ENCODE results near the gene IREB2.
"Not testable (repeated sequence)": the region's sequence is repeated elsewhere in the genome, so short reads cannot be mapped to it uniquely, and the experiment has no call there.

Gene IREB2

DNA sequence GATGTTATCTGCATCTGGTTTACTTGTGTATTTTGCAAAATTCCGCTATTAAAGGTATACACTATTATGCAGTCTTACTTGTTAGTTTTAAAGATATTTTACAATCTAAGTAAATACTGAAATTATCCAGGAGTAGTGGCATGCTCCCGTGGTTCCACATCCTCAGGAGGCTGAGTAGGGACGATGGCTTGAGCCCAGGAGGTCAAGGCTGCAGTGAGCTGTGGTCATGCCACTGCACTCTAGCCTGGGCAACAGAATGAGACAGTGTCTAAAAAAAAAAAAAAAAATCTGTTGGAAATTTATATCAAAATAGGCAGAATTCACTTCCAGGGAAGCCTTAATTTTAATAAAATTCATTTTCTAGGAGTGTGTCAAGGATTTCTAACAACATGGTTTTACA is 41.6 kb downstream of the IREB2 start:
- no peak for DNase-seq (ENCODE audit: low spot score)

DNA sequence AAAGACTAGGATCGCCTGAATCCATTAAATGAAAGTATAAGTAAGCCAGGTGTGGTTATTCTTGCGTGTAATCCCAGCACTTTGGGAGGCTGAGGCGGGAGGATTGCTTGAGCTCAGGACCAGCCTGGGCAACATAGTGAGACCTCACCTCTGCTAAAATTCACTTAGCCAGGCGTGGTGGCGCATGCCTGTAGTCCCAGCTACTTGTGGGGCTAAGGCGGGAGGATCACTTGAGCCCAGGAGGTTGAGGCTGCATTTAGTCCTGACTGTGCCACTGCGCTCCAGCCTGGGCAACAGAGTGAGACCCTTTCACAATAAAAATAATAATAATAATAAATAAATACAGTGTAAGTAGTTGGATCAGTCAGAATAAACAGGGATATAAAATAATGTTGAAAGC is 43.9 kb downstream of the IREB2 start:
- no peak for DNase-seq (ENCODE audit: low spot score)

DNA sequence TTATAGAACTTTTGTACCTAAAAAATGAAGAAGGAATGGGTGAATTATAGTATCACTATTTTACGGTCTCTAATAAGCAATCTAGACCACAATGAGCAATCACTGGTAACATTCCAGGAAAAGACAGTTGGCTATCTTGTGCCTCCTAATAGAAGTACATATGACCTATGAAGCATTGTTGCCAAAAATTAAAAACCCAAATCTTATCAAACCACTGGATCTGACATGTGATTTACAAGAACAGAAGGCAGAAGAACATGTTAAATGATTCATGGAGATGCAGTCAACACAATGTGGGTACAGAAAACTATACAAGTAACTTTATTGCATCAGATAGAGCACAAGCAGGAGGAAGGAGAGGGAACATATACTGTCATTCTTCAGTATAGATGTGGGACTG is 54.9 kb downstream of the IREB2 start:
- DNase-seq (ENCODE audit: low spot score) = no peak

DNA sequence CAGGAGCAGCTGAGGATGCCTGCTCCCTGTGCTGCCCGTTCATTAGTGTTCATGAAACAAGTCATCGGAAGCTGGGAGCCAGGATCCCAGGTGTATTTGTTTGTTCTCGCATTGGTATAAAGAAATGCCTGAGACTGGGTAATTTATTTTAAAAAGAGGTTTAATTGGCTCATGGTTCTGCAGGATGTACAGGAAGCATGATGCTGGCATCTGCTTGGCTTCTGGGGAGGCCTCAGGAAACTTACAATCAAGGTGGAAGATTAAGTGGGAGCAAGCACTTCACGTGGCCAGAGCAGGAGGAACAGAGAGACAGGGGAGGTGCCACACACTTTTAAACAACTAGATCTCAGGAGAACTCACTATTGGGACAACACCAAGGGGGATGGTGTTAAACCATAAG is 63.8 kb downstream of the IREB2 start:
- DNase-seq (ENCODE audit: low spot score) = no peak

DNA sequence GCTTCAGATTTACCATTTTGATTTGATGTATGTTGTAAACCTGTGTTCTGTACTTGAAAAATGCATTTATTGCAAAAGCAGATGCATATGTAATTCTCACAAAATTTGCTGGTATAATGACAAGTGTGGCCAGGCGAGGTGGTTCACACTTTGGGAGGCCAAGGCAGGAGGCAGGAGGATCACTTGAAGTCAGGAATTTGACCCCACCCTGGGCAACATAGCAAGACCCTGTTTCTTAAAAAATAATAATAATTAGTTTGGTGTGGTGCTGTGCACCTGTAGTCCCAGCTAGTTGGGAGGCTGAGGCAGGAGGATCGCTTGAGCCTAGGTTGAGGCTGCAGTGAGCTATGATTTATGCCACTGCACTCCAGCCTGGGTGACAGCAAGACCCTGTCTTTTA is 64.6 kb downstream of the IREB2 start:
- no peak for DNase-seq (ENCODE audit: low spot score)

DNA sequence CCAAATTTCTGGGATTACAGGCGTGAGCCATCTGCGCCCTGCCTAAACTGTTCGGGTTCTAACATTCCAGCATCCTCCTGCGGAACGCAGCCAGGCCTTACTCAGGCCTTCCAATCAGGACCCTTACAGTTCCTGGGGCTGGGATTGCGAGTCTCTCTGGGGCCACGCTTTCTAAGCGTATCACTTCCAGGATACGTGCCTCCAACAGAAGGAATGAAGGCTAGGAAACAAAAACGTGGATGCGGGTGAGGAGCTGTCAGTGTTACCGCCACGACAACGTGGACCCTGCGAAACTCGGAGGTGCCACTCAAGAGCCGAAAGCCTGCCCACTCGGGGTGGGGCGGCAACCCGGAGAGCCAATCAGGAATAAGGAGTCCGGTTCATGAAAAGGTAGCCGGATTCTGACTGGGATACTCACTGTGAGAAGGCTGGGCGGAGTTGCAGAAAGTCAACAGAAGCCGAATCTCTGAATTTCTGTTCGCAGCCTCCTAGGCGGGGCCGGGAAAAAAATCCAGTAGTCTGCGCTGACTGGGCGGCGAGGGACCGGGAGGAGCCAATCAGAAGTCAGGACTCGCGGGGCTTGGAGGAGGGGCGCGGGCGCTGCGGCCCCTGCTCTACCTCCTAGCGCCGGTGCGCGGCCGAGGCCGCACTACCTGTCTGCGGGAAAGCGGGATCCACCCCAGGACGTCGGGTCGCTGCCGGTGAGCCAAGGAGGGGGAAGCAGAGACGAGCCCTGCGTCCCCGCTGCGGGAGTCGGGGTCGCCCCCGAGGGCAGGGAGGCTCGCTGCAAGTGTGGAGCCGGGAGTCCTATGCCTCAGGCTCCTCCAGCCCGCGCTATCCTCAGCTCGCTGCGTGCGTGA is 69.2 kb downstream of the IREB2 start, which contains the start of gene HYKK:
Gene HYKK, plus strand, starts transcription at position 607 of the 860 bp plus-strand sequence. CDS start 5,512 bp downstream, outside the sequence.
- peak; percentile 47 for DNase-seq (ENCODE audit: low spot score)

DNA sequence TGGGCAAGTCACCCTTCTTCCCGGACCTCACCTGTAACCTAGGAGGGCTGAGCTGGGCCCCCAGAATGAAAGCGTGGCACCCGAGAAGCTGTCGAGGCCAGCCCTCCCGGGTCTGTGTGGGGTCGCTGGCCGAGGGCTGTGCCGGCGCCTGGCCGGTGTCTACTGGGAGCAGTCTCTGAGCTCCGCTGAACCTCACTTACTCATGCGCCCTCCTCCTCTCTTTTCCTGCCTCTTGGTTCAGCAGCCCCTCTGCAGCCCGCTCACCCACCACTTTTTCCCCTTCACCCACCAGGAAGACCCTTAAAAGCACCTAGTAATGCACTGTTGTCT is 69.8 kb downstream of the IREB2 start:
- DNase-seq (ENCODE audit: low spot score) = no peak

DNA sequence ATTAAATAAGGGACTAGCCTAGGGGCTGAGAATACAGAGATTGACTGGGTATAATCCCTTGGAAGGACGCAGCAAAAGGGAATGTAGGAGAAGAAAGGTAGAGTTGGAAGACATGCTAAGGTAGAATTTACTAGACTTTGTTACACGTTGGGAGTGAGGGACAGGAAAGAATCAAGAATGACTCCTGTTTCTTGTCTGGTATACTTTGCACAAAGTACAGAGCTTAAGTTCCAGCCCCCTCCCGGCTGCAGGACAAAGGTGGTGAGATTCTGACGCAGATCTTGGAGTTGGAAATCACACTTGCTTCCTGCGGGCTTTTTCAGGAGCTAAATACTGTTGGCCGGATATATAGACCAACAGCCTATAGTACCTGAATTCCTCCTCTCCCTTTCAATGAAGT is 70.3 kb downstream of the IREB2 start:
- DNase-seq (ENCODE audit: low spot score) = no peak

DNA sequence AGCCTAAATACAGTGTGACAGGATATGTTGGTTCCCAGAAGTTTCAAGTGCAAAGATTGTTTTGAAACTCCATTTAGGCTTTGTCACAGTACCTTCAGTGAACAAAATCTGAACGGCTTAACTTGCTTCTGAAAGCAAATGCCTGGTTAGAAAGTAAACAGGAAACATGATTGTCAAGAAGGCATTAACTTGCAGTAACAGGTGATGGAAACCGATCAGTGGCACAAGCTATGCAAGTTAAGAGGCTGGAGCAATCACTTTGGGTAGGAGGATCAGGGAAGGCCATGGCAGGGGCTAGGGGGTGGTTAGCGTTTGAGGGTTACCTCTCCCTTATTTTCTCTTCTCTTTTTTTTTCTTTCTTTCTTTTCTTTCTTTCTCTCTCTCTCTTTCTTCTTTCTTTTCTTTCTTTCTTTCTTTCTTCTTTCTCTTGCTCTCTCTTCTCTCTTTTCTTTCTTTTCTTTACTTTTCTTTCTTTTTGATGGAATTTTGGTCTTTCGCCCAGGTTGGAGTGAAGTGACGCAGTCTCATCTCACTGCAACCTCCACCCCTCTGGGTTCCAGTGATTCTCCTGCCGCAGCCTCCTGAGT is 71.8 kb downstream of the IREB2 start:
- DNase-seq (ENCODE audit: low spot score) = no peak

DNA sequence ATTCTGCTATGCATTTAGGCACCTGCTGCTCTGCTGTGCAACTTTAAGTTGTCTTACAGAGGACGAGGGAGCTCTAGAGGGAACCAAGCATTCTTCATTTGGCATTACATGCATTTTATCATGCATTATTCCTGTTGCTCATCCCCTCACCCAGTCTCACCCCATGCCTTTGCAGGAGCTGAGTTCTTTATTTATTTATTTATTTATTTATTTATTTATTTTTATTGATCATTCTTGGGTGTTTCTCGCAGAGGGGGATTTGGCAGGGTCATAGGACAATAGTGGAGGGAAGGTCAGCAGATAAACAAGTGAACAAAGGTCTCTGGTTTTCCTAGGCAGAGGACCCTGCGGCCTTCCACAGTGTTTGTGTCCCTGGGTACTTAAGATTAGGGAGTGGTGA is 82.0 kb downstream of the IREB2 start:
- DNase-seq (ENCODE audit: low spot score) = not testable (repeated sequence)

DNA sequence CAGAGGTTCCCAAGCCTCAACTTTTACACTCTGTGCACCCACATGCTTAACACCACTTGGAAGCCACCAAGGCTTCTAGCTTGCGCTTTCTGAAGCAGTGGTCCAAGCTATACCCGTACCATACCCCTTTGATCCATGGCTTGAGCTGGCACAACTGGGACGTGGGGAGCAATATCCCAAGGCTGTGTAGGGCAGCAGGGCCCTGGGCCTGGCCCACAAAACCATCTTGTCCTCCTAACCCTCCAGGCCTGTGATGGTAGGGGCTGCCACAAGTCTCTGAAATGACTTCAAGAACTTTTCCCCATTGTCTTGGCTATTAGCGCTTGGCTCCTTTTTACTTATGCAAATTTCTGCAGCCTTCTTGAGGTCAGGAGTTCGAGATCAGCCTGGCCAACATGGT is 86.2 kb downstream of the IREB2 start:
- no peak for DNase-seq (ENCODE audit: low spot score)

DNA sequence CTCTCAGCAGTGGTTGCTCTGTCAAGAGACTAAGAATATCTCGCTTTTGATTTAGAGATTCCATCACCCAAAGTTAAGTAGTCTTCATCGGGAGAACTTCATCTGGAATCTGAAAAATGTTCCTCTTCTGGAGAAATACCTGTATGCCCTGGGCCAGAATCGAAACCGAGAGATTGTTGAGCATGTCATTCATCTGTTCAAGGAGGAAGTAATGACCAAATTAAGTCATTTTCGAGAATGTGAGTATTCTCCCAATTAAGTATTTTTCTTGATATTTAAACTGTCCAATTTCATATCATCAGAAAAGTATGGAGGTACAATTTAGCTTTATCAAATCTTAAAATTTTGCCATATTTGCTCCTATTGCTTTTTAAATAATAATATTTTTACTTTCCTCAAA is 89.3 kb downstream of the IREB2 start:
- no peak for DNase-seq (ENCODE audit: low spot score)

DNA sequence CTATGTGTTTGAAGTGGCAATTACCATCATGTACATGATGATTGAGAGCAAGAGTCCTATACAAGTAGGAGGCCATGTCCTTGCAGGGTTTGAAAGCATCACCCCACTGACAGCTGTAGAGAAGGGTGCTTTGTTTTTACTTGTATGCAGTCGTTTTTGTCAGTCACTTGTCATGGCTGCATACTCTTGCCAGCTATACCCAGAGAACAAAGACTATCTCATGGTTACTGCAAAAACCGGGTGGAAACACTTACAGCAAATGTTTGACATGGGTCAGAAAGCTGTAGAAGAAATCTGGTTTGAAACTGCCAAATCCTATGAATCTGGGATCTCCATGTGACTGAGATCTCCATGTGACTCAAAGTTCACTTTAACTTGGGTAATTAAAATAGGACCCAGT is 95.3 kb downstream of the IREB2 start:
- no peak for DNase-seq (ENCODE audit: low spot score)

DNA sequence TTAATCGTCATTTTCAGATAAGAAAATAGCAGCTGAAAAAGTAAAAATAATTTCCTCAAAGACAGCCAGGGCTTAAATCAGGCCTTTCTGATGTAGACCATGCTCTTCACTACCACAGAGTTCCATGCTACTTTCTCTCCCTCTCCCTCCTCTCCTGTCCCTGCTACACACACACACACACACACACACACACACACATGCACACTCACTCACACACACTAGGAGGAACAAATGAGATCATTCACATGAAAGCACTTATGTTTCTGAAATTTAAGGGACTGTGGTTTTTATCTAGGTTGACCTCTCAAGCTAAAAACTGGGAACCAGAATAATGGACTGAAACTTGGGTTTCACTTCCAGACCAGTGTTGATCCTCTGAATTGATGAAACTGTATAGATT is 98.1 kb downstream of the IREB2 start:
- no peak for DNase-seq (ENCODE audit: low spot score)

DNA sequence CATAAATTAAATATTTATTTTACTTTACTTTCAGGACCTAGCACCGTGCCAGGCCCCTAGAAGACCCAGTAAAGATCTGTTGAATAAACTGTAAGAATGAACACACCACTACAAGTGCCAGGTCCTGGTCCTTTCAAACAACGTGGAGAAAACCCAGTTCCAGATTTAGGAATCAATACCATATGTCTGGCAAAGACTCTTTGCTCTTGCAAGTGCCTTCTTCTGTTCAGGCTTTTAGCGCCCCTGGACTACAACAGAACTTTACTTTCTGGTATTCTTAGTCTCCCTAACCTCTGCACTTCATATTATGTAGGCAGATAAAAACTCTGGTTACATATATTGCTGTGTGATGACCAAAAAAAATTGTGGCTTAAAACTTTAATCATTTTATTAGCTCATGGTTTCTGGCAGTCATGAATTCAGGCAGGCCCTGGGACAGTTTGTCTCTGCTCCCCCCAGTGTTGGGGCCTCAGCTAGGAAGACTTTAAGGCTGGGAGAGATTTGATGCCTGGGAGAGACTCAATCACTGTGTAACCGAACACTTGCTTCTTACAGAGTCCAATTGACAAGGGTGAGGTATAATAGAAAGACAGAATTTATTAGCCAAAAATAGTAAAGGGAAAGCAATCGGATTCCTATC is 99.4 kb downstream of the IREB2 start:
- no peak for DNase-seq (ENCODE audit: low spot score)

DNA sequence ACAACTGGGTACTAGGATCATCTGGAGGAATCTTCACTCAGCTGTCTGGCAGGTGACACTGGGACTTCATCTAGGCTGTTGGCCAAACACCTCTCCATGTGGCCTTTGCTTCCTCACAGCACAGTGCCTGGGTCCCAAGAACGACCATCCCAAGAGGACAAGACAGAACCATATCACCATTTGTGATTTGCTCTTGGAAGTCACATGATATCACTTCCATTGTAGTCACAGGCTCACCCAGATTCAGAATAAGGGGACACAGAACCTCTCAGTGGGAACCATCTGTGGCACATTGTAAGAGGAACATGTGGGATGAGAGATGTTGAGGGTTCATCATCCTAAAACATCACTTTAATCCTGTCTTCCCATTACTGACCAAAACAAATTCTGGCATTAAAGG is 100.3 kb downstream of the IREB2 start:
- DNase-seq (ENCODE audit: low spot score) = no peak

DNA sequence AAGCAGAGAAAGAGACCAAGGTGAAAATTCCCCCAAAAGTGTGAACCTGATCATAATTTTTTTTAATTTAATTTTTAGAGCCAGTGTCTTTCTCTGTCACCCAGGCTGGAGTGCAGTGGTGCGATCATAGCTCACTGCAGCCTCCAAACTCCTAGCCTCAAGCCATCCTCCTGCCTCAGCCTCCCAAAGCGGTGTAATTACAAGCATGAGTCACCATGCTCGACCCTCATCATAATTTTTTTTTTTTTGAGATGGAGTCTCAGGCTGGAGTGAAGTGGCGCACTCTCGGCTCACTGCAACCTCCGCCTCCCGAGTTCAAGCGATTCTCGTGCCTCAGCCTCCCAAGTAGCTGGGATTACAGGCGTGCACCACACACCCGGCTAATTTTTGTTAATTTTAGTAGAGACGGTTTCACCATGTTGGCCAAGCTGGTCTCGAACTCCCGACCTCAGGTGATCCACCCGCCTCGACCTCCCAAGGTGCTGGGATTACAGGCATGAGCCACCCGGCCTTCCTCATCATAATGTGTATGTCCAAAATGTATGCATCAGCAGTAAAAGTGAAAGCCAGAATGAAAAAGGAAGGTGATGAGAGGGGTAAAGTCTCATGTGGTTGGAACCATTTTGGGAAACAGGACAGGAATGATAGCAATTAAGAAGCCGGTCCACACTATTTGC is 101.6 kb downstream of the IREB2 start:
- DNase-seq (ENCODE audit: low spot score) = not testable (repeated sequence)

DNA sequence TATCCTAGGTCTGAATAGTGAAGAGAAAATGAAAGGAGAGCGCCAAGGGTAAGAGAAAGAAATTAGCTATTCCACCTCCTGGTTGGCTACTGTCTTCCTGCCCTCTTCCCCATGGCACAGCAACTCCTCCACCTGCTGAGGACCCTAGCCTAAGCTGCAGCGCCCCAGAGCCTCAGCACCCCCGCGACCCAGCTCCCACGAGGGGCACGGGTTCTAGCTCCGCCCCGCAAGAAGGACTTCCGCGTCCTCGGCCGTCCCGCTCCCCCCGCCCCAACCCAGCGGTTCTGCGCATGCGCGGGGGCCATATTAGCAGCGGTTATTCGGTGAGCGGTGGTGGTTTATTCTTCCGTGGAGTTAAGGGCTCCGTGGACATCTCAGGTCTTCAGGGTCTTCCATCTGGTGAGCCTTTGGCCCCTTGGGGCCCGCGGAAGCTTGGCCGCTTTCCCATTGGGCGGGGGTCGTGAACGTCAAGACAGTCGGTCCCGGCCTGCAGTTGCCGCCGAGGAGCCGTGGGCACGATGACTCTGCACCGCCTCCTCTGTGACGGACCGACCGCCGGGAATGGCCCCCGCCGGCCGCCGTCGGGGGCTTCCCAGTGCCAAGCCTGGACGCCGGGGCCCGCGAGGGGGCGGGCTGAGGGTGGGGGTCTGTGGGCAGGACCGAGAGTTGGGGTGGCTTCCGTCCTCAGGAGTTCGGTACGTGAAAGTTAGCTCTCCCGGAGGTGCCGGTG is 102.3 kb downstream of the IREB2 start, which contains the start of gene PSMA4:
Gene PSMA4, plus strand, starts transcription at position 304 of the 730 bp plus-strand sequence. CDS start 1,484 bp downstream, outside the sequence.
- DNase-seq (ENCODE audit: low spot score) = peak; percentile 91

DNA sequence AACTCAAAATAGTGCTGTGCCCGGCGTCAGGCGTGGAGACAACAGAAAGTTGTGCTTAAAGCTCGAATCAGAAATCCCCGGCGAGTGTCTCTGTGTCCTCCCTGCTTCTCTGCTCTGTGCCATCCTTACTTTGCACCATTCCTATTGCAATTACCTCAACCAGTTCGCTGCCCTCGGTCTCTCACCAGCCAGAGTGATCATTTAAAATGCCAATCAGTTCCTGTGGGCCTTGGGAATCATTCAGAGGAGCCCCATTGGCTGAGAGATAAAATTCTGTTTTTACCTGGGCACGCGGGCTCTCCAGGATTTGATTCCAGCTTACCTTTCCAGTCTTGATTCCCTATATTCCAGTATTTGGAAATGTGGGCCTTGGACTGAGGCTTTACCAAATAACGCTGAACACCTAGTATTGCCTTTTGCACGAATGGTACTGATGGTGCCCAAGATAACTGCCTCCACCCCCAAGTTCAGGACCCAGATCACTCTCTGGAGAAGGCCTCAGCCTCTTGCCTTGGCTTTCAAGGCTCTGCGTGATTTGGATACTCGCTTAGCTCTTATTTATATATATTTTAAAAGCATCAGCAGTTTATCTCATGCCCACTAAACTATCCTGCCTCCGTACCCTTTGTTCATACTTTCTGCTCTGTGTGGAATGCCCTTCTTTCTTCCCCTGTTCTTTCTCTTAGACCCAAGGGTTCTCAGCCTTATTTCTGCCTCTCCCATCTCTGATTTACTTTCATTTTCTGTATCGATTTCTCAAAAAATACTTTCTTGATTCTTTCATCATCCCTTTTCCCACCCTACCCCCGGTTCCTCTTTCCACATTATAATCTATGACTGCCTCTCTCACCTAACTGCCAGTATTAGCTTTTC is 103.1 kb downstream of the IREB2 start:
- peak; percentile 37 for DNase-seq (ENCODE audit: low spot score)

DNA sequence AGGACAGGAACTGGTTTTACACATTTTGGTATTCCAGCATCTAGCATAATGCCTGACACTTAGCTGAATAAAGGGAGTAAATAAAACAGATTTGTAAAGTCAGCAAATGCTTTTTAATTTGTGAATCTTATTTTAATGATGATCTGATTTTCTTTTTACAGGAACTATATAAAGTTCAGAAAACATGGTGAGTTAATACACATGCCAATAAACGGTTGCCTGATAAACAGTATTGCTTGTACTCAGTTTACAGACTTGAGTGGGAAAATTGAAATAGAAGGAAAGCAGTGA is 103.7 kb downstream of the IREB2 start:
- DNase-seq (ENCODE audit: low spot score) = no peak

DNA sequence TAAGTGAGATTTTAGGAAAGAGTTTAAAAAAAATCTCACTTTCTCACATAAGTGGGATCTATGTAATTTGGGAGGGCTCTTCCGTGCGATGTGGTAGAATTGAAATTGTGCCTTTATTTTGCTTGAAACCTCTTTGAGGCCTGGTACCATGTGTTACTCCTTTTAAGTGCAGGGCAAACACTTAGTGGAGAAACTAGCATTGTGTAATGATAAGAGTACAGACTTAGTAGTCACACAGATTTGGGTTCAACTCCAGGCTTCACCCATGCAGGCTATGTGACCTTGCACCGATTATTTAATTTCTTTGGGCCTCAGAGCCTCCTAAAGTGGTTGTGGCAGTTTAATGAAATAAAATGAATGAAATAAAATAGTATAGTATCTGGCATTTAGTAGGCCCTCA is 104.6 kb downstream of the IREB2 start:
- no peak for DNase-seq (ENCODE audit: low spot score)

Measured in hematopoietic multipotent progenitor cell treated with erythropoietin and hydrocortisone succinate and interleukin-3 and kit ligand, for 15 days (in vitro differentiated cells).